Measurements from ENCODE around the gene SYT7.

GRCh38 chr11:61569701-61570100 lies 11.2 kb downstream of the SYT7 start:
- TF ChIP-seq POLR2A (IDR thresholded peaks at IDR 0.05; ENCODE audit: low read depth, low read length) (no peak), POLR2AphosphoS5 (IDR thresholded peaks at IDR 0.05; ENCODE audit: low read depth, low read length) (no peak), SPI1 (IDR thresholded peaks at IDR 0.05; ENCODE audit: low read depth, low read length) (no peak)

Data from GM12891 (cell line).